Sciatic nerve (tissue), 2 donors: ENCODE data around the gene EXPH5. TPM values are rescaled to one million over a fixed set of nuclear protein-coding genes. Genes with fewer than 3 reads are reported as not detected.
"Not testable (repeated sequence)": the region's sequence is repeated elsewhere in the genome, so short reads cannot be mapped to it uniquely, and the experiment has no call there.

Source experiments
- ATAC-seq: fragments of 200-7000 bp; cut with Tn5 transposase; one replicate; pipeline ENCODE4 v1.9.1; 2020; ENCODE audit warnings: mild to moderate bottlenecking, moderate library complexity
- DNase-seq: peaks from one replicate; pipeline ENCODE4 v3.0.0-alpha.2; 2020; ENCODE audit warnings: low spot score
- intact Hi-C: fragments of 100-400 bp; cut with DNase I; formaldehyde crosslinking; loops from one replicate; pipeline ENCODE4 v1.14.2; 2022
- total RNA-seq: library from RNA; stranded (reverse); fragmentation: NEBNext Ultra II Directional; extraction: Animal tissue kit (Norgen Biotek cat#: 25700); gene quantifications from one replicate; pipeline ENCODE4 v1.2.1, GENCODE V29; 2021
- donor health status: DM: no; HTN: no; CAD: no.
- donor health status: DM: no; HTN: no; CAD: no.

The EXPH5 gene
- total RNA-seq, 1 donor from 2014 or later = 11.9 TPM

GRCh38 chr11:108608548-108608947, 15.0 kb upstream of the EXPH5 start:
- ATAC-seq (no peak), DNase-seq (no peak)
- intact Hi-C loops = no loop called here

- ATAC-seq (no peak), DNase-seq (no peak)
- intact Hi-C loops = no loop called here
Observed at GRCh38 chr11:108606495-108607160, 13.1 kb upstream of the EXPH5 start.

GRCh38 chr11:108606070-108606469, 12.5 kb upstream of the EXPH5 start:
- ATAC-seq (no peak), DNase-seq (no peak)
- intact Hi-C loops = no loop called here

- intact Hi-C loops, ATAC-seq, DNase-seq: not testable (repeated sequence)
Observed at GRCh38 chr11:108602818-108603217, 9.2 kb upstream of the EXPH5 start.

GRCh38 chr11:108601150-108601549, 7.6 kb upstream of the EXPH5 start:
- DNase-seq (no peak), ATAC-seq (no peak)
- intact Hi-C loops = no loop called here

GRCh38 chr11:108599978-108600377, 6.4 kb upstream of the EXPH5 start:
- ATAC-seq (no peak), DNase-seq (no peak)
- intact Hi-C loops = no loop called here

GRCh38 chr11:108597736-108598355, 4.3 kb upstream of the EXPH5 start:
- intact Hi-C loops = no loop called here
- ATAC-seq (no peak), DNase-seq (no peak)

GRCh38 chr11:108596701-108597100, 3.1 kb upstream of the EXPH5 start:
- intact Hi-C loops = no loop called here
- no peak for DNase-seq
- ATAC-seq = no peak

- intact Hi-C loops = no loop called here
- no peak for ATAC-seq
- DNase-seq = no peak
Observed at GRCh38 chr11:108593923-108594434, 411 bp upstream of the EXPH5 start.

GRCh38 chr11:108592591-108593213, 866 bp downstream of the EXPH5 start:
- ATAC-seq (peak; percentile 28), DNase-seq (peak; percentile 64)
- intact Hi-C loops = no loop called here

GRCh38 chr11:108591893-108592292, 1.7 kb downstream of the EXPH5 start:
- intact Hi-C loops = no loop called here
- DNase-seq (no peak), ATAC-seq (no peak)

GRCh38 chr11:108589136-108589535, 4.4 kb downstream of the EXPH5 start:
- ATAC-seq = no peak
- no peak for DNase-seq
- intact Hi-C loops = no loop called here

- ATAC-seq (no peak), DNase-seq (no peak)
- intact Hi-C loops = no loop called here
Observed at GRCh38 chr11:108588287-108588686, 5.3 kb downstream of the EXPH5 start.

GRCh38 chr11:108587109-108587508, 6.5 kb downstream of the EXPH5 start:
- ATAC-seq (no peak), DNase-seq (no peak)
- intact Hi-C loops = no loop called here

- no peak for DNase-seq
- intact Hi-C loops = no loop called here
- ATAC-seq = no peak
Observed at GRCh38 chr11:108586600-108586999, 7.0 kb downstream of the EXPH5 start.

- DNase-seq, ATAC-seq, intact Hi-C loops: not testable (repeated sequence)
Observed at GRCh38 chr11:108586185-108586584, 7.4 kb downstream of the EXPH5 start.

- DNase-seq (no peak), ATAC-seq (no peak)
- intact Hi-C loops = no loop called here
Observed at GRCh38 chr11:108584973-108585372, 8.6 kb downstream of the EXPH5 start.

GRCh38 chr11:108580645-108581044, 12.9 kb downstream of the EXPH5 start:
- intact Hi-C loops = no loop called here
- ATAC-seq = no peak
- no peak for DNase-seq

GRCh38 chr11:108580043-108580442, 13.5 kb downstream of the EXPH5 start:
- intact Hi-C loops = no loop called here
- ATAC-seq (no peak), DNase-seq (no peak)

GRCh38 chr11:108576523-108576922, 17.0 kb downstream of the EXPH5 start:
- ATAC-seq (no peak), DNase-seq (no peak)
- intact Hi-C loops = no loop called here
